GM23248 (cell line): ENCODE data around the gene SPC25.

Source experiments
- EZH2 ChIP-seq: fragments of 200-600 bp; sonication (generic); IDR thresholded peaks from 2 replicates; pipeline ENCODE4 v1.6.1; 2018; ENCODE audit warnings: antibody characterized with exemption, mild to moderate bottlenecking; ENCODE audit not compliant: insufficient read depth, poor library complexity, severe bottlenecking
- EZH2phosphoT487 ChIP-seq: fragments of 200-600 bp; sonication (generic); IDR thresholded peaks from 2 replicates; pipeline ENCODE4 v1.6.1; 2018; ENCODE audit warnings: antibody characterized with exemption, moderate library complexity, mild to moderate bottlenecking, low read depth; ENCODE audit not compliant: insufficient read depth

- no peak for TF ChIP-seq EZH2phosphoT487
- TF ChIP-seq EZH2 = no peak
These were observed 23.3 kb upstream of the SPC25 start for GRCh38 chr2:168913495-168913894.
